Ishikawa (cell line): Measurements from ENCODE around the gene SYNE1.

Source experiments
- CEBPB ChIP-seq: IDR thresholded peaks from 2 replicates; pipeline ENCODE4 v1.6.1; 2012
- CREB1 ChIP-seq: IDR thresholded peaks from 2 replicates; pipeline ENCODE4 v1.6.1; 2012; ENCODE audit warnings: low read depth
- EGR1 ChIP-seq: IDR thresholded peaks from 2 replicates; pipeline ENCODE4 v1.6.1; 2012
- EP300 ChIP-seq: IDR thresholded peaks from 2 replicates; pipeline ENCODE4 v1.6.1; 2012; ENCODE audit warnings: borderline replicate concordance
- FOXM1 ChIP-seq: IDR thresholded peaks from 2 replicates; pipeline ENCODE4 v1.6.1; 2012; ENCODE audit warnings: low read depth, borderline replicate concordance
- MAX ChIP-seq: IDR thresholded peaks from 2 replicates; pipeline ENCODE4 v1.6.1; 2012
- NFIC ChIP-seq: IDR thresholded peaks from 2 replicates; pipeline ENCODE4 v1.6.1; 2012
- RAD21 ChIP-seq: IDR thresholded peaks from 2 replicates; pipeline ENCODE4 v1.6.1; 2012; ENCODE audit warnings: low read depth
- REST ChIP-seq: IDR thresholded peaks from 2 replicates; pipeline ENCODE4 v1.6.1; 2012; ENCODE audit warnings: low read depth, mild to moderate bottlenecking
- TAF1 ChIP-seq: IDR thresholded peaks from 2 replicates; pipeline ENCODE4 v1.6.1; 2012; ENCODE audit warnings: low read depth, mild to moderate bottlenecking
- TCF12 ChIP-seq: IDR thresholded peaks from 2 replicates; pipeline ENCODE4 v1.6.1; 2012; ENCODE audit warnings: low read depth
- TEAD4 ChIP-seq: IDR thresholded peaks from 2 replicates; pipeline ENCODE4 v1.6.1; 2012
- USF1 ChIP-seq: IDR thresholded peaks from 2 replicates; pipeline ENCODE4 v1.6.1; 2012
- YY1 ChIP-seq: IDR thresholded peaks from 2 replicates; pipeline ENCODE4 v1.6.1; 2012; ENCODE audit warnings: low read depth
- ZBTB7A ChIP-seq: IDR thresholded peaks from 2 replicates; pipeline ENCODE4 v1.6.1; 2012; ENCODE audit warnings: low read depth

Gene SYNE1

GRCh38 chr6:152380351-152380767, 256.8 kb downstream of the SYNE1 start:
- TF ChIP-seq RAD21 (no peak), CREB1 (no peak)

- no peak for TF ChIP-seq EP300
- TF ChIP-seq YY1, result no peak
- TF ChIP-seq USF1, result no peak
- no peak for TF ChIP-seq TEAD4
- no peak for TF ChIP-seq TCF12
- no peak for TF ChIP-seq FOXM1
- no peak for TF ChIP-seq CREB1
- no peak for TF ChIP-seq REST
- no peak for TF ChIP-seq RAD21
- TF ChIP-seq TAF1, result no peak
- TF ChIP-seq EGR1, result no peak
- no peak for TF ChIP-seq CEBPB
Measured at GRCh38 chr6:152379423-152379822, 257.7 kb downstream of the SYNE1 start.

- TF ChIP-seq USF1 (no peak), TAF1 (no peak), EGR1 (no peak), NFIC (no peak), EP300 (no peak), RAD21 (no peak), FOXM1 (no peak), REST (no peak), TCF12 (no peak), CREB1 (no peak), YY1 (no peak), CEBPB (no peak), MAX (no peak), TEAD4 (no peak), ZBTB7A (no peak)
Measured at GRCh38 chr6:152378169-152378568, 259.0 kb downstream of the SYNE1 start.

GRCh38 chr6:152375197-152375596, 262.0 kb downstream of the SYNE1 start:
- TF ChIP-seq RAD21, result no peak
- no peak for TF ChIP-seq TAF1
- TF ChIP-seq USF1, result no peak
- TF ChIP-seq TEAD4, result no peak
- TF ChIP-seq FOXM1, result no peak
- no peak for TF ChIP-seq TCF12
- TF ChIP-seq NFIC, result no peak
- no peak for TF ChIP-seq YY1
- TF ChIP-seq EP300, result no peak
- TF ChIP-seq EGR1, result no peak
- TF ChIP-seq CEBPB, result no peak
- no peak for TF ChIP-seq ZBTB7A
- TF ChIP-seq REST, result no peak
- no peak for TF ChIP-seq MAX
- no peak for TF ChIP-seq CREB1

GRCh38 chr6:152372945-152373344, 264.2 kb downstream of the SYNE1 start:
- TF ChIP-seq TAF1 (no peak), CEBPB (no peak), RAD21 (no peak), MAX (no peak), EGR1 (no peak), EP300 (no peak), NFIC (no peak)
